ENCODE data around the gene RNF121.

- TF ChIP-seq EZH2phosphoT487 (IDR thresholded peaks at IDR 0.05; ENCODE audit: borderline replicate concordance, low read depth, low read length) = no peak
- TF ChIP-seq CTCF (conservative IDR thresholded peaks at IDR 0.05; ENCODE audit: low read length) = no peak
Observed at GRCh38 chr11:71948314-71949027, 19.6 kb downstream of the RNF121 start.
